AG09319 (cell line): ENCODE results near the gene GPR78.

Experiments
- DNase-seq: peaks from one replicate; pipeline ENCODE4 v3.0.0-alpha.2; 2010; ENCODE audit warnings: low read depth; ENCODE audit errors: extremely low read depth
- TF ChIP-seq, protein P1 (sequence below): IDR thresholded peaks from 2 replicates; pipeline ENCODE4 v1.5.1; 2011; ENCODE audit warnings: low read depth, mild to moderate bottlenecking, inconsistent platforms, low read length, moderate library complexity

Gene GPR78

DNA sequence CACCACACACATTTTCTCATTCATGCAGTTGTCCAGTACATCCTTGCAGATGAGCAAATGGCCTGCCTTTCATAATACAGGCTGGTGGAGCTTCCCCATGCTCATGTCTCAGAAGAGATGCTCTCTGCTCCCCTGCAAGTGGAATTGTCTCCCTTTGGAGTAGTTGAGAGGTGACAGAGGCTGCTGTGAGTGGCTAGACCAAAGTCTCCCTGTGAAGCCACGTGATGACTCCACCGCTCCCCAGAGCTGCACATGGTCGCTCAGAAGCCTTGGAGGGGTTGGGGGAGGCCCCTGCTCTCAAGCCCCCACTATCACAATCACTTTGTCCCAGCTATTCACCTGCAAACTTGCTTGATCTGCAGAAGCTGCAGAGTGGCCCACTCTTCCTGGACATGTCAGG is 1.5 kb upstream of the GPR78 start:
- TF ChIP-seq, protein P1, sequence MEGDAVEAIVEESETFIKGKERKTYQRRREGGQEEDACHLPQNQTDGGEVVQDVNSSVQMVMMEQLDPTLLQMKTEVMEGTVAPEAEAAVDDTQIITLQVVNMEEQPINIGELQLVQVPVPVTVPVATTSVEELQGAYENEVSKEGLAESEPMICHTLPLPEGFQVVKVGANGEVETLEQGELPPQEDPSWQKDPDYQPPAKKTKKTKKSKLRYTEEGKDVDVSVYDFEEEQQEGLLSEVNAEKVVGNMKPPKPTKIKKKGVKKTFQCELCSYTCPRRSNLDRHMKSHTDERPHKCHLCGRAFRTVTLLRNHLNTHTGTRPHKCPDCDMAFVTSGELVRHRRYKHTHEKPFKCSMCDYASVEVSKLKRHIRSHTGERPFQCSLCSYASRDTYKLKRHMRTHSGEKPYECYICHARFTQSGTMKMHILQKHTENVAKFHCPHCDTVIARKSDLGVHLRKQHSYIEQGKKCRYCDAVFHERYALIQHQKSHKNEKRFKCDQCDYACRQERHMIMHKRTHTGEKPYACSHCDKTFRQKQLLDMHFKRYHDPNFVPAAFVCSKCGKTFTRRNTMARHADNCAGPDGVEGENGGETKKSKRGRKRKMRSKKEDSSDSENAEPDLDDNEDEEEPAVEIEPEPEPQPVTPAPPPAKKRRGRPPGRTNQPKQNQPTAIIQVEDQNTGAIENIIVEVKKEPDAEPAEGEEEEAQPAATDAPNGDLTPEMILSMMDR, result no peak
- no peak for DNase-seq

DNA sequence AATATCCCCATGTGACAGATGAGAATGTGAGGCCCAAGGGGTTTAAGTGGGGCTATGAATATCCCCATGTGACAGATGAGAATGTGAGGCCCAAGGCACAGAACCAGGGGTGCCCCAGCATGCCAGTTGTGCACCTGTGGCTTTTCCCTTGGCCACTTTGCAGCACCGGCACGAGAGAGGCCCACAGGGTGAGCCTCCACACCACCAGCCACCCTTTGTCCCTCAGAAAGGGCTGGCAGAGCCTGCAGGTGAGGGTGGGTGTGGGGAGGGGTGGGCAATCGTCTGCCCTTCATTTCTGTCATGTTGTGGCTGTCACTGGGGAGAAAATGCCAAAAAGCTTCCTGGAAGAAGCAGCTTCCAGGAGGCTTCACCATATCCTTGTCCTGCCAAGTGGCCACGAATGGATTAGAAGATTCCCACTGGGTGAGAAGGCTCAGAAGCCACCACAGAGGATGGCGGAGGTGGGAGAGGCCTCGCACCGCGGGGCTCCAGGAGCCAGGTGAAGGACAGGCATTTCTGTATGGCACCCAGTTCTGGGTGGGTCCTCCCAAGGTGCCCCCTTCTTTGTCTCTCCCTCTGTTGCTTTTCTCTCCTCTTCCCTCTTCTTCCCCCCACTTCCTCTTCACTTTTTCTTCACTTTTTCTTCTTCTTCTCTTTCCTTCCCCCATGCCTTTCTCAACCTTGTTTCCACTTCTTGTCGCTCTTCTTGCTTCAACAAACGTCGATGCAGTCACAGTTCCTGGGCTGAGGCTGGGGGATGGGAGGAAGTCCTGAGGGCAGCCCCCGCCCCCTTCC is 469 bp upstream of the GPR78 start:
- TF ChIP-seq, protein P1, result no peak
- DNase-seq, result no peak

DNA sequence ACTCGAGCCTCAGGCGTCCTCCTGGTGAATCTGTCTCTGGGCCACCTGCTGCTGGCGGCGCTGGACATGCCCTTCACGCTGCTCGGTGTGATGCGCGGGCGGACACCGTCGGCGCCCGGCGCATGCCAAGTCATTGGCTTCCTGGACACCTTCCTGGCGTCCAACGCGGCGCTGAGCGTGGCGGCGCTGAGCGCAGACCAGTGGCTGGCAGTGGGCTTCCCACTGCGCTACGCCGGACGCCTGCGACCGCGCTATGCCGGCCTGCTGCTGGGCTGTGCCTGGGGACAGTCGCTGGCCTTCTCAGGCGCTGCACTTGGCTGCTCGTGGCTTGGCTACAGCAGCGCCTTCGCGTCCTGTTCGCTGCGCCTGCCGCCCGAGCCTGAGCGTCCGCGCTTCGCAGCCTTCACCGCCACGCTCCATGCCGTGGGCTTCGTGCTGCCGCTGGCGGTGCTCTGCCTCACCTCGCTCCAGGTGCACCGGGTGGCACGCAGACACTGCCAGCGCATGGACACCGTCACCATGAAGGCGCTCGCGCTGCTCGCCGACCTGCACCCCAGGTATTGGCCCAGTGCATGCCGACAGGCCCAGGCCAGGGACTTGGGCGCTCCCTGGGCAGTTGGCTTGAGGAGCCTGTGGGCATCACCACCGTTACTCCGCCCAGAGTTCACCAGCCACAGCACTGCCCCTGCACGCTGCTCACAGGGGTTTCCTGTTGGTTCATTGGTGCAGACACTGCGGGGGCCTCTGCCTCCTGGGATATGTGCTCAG is 1.1 kb downstream of the GPR78 start:
- TF ChIP-seq, protein P1, result no peak

DNA sequence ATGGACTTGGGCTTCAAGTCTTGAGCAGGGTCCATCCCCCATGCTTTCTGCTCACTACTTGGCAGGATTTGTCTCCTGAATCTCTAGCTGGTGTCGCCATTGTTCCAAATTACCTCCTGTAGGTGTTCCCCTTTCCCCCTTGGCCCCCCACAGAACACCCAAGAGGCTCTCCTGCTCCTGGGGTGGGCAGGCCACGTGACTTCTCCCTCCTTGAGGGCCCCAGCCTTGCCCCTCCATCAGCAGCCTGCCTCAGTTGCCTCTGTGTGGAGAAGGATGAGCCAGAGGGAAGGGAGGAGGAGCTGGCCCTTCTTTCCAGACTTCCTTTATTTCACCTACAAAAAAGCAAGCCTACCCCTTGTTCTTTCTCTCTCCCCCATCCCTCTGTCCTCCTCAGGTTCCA is 1.8 kb downstream of the GPR78 start:
- DNase-seq, result no peak
- TF ChIP-seq, protein P1, result no peak

More for the DNA sequence above, 1.1 kb downstream of the GPR78 start:
- no peak for DNase-seq

DNA sequence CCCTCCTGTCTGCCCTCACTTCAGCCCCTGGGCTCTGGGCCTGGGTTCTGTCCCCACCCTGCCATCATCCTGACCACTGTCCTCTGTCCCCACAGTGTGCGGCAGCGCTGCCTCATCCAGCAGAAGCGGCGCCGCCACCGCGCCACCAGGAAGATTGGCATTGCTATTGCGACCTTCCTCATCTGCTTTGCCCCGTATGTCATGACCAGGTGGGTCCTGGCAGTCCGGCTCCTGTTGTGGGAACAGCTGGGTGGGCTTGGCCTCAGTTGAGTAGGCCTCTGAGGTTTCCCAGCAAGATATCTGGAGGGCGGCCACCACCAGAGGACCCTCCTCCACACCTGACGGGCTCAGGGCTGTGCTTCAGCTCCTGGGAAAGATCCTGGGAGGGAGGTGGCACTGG is 2.2 kb downstream of the GPR78 start:
- DNase-seq, result no peak
- TF ChIP-seq, protein P1, result no peak

DNA sequence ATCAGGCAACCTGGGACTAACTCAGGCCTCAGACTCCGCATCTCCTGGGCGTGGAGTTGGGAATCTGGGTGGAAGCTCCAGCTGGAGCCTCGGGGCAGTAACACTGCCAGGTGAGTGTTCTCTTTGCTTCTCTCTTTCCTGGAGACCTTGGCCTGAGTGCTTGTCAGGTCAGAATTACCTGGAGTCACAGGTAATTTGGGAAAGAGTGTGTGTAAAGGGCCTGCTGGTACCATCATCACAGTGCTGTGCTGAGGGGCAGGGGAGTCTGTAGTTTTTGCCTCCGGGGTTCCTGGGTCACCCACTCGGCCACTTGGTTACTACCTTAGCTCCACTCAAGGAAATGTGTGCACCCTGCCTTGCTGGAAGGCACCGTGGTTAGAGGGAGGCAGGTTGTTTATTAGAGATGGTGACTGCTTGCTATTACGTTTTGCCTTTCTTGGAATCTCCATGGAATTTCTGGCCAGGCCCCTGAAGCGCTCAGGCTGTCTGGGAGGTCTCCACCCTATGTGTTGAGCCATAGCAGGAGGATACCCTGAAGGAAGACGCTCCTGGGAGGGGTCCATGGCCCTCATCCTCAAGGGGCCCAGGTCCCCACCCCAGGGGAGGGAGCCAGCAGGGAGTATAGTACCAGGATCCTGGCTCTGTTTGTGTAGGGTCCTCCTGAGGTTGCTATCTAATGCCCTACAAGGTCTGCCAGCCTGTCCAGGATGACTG is 2.9 kb downstream of the GPR78 start:
- DNase-seq, result no peak
- TF ChIP-seq, protein P1, result no peak
